Activated naive CD4-positive, alpha-beta T cell treated with anti-CD3 and anti-CD28 coated beads, Interleukin-2, amount 10 ng/mL, durations not matched to agents 7 days and 5 days (primary cell): ENCODE results near the gene COL5A1.

Experiments
- CTCF ChIA-PET: fragments of 350-600 bp; sonication (Branson Sonifier 250); formaldehyde crosslinking; loops from one replicate; lab custom pipeline; 2021; ENCODE audit warnings: antibody characterized with exemption; lab: Charles Lee
- DNase-seq: peaks from one replicate; pipeline ENCODE4 v3.0.0-alpha.2; 2020
- H3K27ac Mint-ChIP-seq: one replicate; pipeline ENCODE4 v1.8.0; 2021; ENCODE audit warnings: mild to moderate bottlenecking, moderate library complexity, mixed read lengths
- H3K27me3 Mint-ChIP-seq: one replicate; pipeline ENCODE4 v1.8.0; 2021; ENCODE audit warnings: mild to moderate bottlenecking, mixed read lengths
- H3K36me3 Mint-ChIP-seq: one replicate; pipeline ENCODE4 v1.8.0; 2021; ENCODE audit warnings: mixed read lengths
- H3K4me1 Mint-ChIP-seq: one replicate; pipeline ENCODE4 v1.8.0; 2021; ENCODE audit warnings: mixed read lengths
- H3K4me3 Mint-ChIP-seq: one replicate; pipeline ENCODE4 v1.8.0; 2021; ENCODE audit warnings: mild to moderate bottlenecking, moderate library complexity, mixed read lengths
- H3K9me3 Mint-ChIP-seq: one replicate; pipeline ENCODE4 v1.8.0; 2021; ENCODE audit warnings: mixed read lengths

The COL5A1 gene

DNA sequence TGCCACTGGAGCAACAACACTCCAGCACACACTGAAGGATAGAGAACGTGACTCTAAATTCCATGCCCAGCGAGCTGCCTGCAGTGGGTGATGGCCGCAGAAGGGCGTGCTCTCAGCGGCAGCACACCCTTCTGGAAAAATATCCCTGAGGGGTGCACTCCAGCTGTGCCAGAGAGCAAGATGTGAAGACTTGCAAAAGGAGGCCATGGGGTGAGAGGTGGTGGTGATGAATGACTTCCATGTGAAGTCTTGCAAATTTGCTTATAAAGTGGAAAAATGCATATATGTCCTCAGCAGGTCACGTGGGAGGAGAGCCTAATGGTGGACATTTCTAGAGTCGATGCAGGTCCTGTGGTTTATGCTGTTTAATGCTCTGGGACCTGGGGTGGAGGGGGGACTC is 39.8 kb upstream of the COL5A1 start:
- no peak overlapping the region for H3K4me3 Mint-ChIP-seq
- CTCF ChIA-PET = no interaction called here
- no peak for DNase-seq

DNA sequence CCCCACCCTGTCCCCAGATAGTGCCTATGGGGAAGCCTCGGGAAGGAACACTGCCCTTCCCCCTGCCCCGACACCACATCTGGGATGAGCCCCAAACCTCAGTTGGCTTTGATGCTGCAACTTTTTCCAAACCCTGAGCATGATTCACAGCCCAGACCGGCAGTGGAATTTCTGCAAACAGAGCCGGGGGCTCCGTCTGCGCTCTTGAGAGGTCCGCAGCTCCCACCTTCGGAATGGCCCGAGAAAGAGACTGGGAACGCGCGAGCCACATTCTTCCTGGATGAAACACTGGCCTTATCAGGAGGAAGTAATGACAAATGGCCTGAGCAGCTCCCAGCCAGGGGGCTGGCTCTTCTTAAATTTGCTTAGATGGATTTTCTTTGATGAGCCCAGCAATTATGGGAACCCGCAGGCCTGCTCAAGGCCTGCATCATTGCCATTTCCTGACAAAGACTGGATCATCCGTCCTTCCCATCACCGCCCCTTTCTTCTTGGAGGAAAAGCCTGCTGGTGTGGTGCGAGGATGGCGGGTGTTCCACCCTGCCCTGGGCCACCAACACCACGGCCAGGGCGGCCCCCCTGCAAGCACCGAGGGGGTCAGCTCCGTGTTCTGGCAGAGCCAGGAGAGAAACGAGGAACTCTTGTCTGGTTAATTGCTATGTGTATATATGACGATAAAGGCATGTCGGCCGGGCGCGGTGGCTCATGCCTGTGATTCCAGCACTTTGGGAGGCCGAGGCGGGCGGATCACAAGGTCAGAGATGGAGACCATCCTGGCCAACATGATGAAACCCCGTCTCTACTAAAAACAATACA is 38.8 kb upstream of the COL5A1 start:
- CTCF ChIA-PET = no interaction called here
- no peak for DNase-seq
- no peaks in the 10 kb centered on the region for H3K4me1 Mint-ChIP-seq
- H3K4me3 Mint-ChIP-seq = no peak overlapping the region
- H3K36me3 Mint-ChIP-seq = no peaks in the 10 kb centered on the region
- no peaks in the 10 kb centered on the region for H3K9me3 Mint-ChIP-seq
- H3K27ac Mint-ChIP-seq = no peak overlapping the region
- H3K27me3 Mint-ChIP-seq = no peaks in the 10 kb centered on the region

More for the DNA sequence above, 39.8 kb upstream of the COL5A1 start:
- Mint-ChIP-seq H3K36me3 (no peaks in the 10 kb centered on the region), H3K27me3 (no peaks in the 10 kb centered on the region), H3K27ac (no peak overlapping the region), H3K9me3 (no peaks in the 10 kb centered on the region), H3K4me1 (no peaks in the 10 kb centered on the region)

DNA sequence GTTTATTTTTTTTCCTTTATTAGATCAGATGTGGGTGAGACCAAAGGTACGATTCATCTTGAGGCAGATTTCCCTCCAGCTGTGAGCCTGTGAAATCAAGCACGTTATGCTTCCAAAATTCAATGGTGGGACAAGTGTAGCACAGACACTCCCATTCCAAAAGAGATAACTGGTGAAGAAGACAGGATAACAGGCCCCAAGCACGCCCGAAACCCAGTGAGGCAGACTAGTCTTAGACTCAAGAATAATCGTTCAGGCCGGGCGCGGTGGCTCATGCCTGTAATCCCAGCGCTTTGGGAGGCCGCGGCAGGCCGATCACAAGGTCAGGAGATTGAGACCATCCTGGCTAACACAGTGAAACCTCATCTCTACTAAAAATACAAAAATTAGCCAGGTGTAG is 36.8 kb upstream of the COL5A1 start:
- H3K36me3 Mint-ChIP-seq = no peaks in the 10 kb centered on the region
- no peaks in the 10 kb centered on the region for H3K4me1 Mint-ChIP-seq
- CTCF ChIA-PET = no interaction called here
- H3K9me3 Mint-ChIP-seq = no peaks in the 10 kb centered on the region
- no peak for DNase-seq
- H3K4me3 Mint-ChIP-seq = no peak overlapping the region
- no peaks in the 10 kb centered on the region for H3K27me3 Mint-ChIP-seq
- H3K27ac Mint-ChIP-seq = no peak overlapping the region

DNA sequence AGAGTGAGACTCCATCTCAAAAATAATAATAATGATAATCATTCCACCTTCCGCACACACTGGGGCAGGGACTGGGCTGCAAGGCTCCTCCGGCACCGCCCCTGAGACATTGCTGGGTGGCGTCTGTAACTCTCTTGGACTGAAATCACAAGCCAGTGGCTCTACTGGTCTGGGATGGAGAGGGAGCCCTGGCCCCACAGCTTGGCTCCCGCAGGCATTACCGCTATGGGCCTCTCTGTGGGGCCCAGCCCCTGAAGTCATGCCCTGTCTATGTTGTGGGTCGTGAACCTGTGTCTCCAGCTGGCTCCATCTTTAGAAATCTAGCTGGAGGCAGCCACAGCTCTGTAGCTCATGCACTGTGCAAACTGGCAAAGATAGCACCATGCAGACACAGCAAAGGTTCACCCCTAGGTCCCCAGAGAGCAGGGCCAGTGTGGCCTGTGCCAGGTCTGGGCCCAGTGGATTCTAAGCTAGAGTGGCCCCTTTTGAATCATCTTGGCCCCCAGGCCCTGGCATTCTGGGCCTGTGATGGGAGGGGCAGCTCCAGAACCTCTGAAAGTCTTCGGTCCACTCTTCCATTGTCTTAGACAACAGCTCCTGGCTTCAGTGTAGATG is 36.1 kb upstream of the COL5A1 start:
- CTCF ChIA-PET = no interaction called here
- H3K4me1 Mint-ChIP-seq = no peaks in the 10 kb centered on the region
- H3K27me3 Mint-ChIP-seq = no peaks in the 10 kb centered on the region
- H3K9me3 Mint-ChIP-seq = no peaks in the 10 kb centered on the region
- H3K27ac Mint-ChIP-seq = no peak overlapping the region
- no peak overlapping the region for H3K4me3 Mint-ChIP-seq
- no peak for DNase-seq
- no peaks in the 10 kb centered on the region for H3K36me3 Mint-ChIP-seq

DNA sequence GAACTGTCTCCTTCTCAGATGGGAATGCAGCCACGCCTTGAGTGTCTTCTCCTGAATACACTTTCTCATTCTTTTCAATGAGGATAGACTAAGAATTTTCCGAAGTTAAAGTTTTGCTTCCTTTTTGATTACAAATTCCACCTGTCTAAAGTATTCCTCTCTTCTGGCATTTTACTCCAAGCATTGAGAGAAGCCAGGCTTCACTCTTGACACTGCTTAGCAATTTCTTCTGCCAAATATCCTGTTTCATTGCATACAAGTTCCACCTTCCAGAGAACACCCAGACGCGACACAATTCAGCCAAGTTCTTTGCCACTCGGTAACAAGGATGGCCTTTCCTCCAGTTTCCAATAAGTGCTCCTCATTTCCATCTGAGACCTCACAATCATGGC is 35.6 kb upstream of the COL5A1 start:
- no peak for DNase-seq
- no peak overlapping the region for H3K4me3 Mint-ChIP-seq
- CTCF ChIA-PET = no interaction called here
- no peaks in the 10 kb centered on the region for H3K27me3 Mint-ChIP-seq
- H3K27ac Mint-ChIP-seq = no peak overlapping the region
- H3K9me3 Mint-ChIP-seq = no peaks in the 10 kb centered on the region
- H3K4me1 Mint-ChIP-seq = no peaks in the 10 kb centered on the region
- no peaks in the 10 kb centered on the region for H3K36me3 Mint-ChIP-seq

DNA sequence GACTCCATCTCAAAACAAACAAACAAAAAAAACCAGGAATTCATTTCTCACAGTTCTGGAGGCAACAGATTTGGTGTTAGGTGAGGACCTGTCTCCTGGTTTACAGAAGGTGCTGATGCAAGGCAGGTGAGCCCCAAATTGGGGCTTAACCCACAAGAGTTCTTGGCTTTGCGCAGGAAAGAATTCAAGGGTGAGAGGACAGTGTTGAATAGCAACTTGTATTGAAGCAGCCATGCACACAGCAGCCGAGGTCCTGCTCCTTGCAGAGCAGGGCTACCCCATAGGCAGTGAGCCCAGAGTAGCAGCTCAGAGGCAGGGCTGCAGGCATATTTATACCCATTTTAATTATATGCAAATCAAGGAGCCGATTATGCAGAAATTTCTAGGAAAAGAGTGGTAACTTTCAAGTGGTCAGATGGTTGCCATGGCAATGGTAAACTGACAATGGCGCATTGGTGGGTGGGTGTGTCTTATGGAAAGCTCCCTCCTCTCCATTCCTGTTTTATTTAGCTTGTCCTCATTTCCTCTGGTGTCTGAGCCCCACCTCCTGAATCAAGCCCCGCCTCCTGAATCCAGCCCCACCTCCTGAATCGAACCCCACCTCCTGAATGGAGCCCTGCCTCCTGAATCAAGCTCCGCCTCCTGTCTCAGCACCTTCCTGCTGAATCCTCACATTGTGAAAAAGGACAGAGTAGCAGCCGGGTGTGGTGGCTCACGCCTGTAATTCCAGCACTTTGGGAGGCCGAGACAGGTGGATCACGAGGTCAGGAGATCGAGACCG is 34.5 kb upstream of the COL5A1 start:
- Mint-ChIP-seq H3K36me3 (no peaks in the 10 kb centered on the region), H3K9me3 (peaks cover 6% of the 10 kb centered on the region), H3K4me1 (no peaks in the 10 kb centered on the region), H3K27ac (no peak overlapping the region), H3K4me3 (no peak overlapping the region), H3K27me3 (no peaks in the 10 kb centered on the region)
- CTCF ChIA-PET = no interaction called here
- no peak for DNase-seq

DNA sequence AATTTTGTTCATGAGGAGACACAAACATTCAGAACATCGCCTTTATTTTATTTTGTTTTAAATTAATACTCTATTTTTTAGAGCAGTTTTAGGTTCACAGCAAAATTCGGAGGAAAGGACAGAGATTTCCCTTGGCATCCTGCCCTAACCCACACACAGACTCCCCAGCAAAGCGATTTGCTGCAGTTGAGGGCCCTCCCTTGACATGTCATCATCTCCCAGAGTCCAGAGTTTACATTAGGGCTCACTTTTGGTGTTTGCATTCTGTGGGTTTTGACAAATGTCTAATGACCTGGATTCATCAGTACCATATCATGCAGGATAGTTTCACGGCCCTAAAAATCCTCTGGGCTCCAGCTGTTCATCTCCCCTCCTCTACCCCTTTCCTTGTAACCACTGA is 33.6 kb upstream of the COL5A1 start:
- DNase-seq = no peak
- no peak overlapping the region for H3K27ac Mint-ChIP-seq
- H3K4me1 Mint-ChIP-seq = no peaks in the 10 kb centered on the region
- H3K27me3 Mint-ChIP-seq = no peaks in the 10 kb centered on the region
- H3K9me3 Mint-ChIP-seq = peaks cover 9% of the 10 kb centered on the region
- no peak overlapping the region for H3K4me3 Mint-ChIP-seq
- no peaks in the 10 kb centered on the region for H3K36me3 Mint-ChIP-seq
- CTCF ChIA-PET = no interaction called here

DNA sequence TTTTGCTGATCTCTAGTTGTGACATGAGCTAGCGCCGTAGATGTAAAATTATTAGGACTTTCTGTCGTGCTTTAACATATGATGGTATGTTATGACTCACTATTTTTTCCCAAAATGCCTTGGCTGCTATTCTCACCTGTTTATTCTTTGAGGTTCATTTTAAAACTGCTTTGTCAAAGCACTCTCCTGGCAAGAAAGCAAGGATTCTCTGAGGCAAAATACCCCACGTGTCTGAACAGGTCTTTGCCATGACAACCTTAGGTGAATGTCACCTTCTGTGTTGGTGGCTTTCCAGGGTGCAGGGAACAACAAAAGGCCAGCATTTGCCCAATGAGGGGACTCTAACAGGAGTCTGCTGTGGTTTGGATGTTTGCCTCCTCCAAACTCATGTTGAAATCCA is 30.6 kb upstream of the COL5A1 start:
- Mint-ChIP-seq H3K36me3 (no peaks in the 10 kb centered on the region), H3K9me3 (peaks cover 9% of the 10 kb centered on the region), H3K4me1 (no peaks in the 10 kb centered on the region), H3K4me3 (no peak overlapping the region), H3K27me3 (no peaks in the 10 kb centered on the region), H3K27ac (no peak overlapping the region)
- no peak for DNase-seq
- CTCF ChIA-PET = no interaction called here

DNA sequence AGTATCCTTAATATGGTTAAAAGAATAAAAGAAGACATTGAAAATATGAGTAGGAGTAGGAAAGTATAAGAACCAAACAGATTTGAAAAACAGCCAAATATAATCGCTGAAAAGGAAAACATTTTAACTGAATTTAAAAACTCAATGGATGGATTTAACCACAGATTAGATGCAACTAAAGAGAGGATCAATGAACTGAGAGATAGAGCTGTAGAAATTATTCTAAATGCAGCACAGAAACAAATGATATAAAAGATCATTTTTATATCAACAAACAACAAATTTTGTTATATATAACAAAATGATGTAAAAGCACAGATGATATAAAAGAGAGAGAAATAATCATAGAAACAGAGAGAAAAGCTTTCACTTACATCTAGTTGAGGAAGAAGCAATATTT is 29.3 kb upstream of the COL5A1 start:
- CTCF ChIA-PET = no interaction called here
- Mint-ChIP-seq H3K9me3 (peaks cover 9% of the 10 kb centered on the region), H3K4me3 (no peak overlapping the region), H3K27me3 (no peaks in the 10 kb centered on the region), H3K27ac (no peak overlapping the region), H3K36me3 (no peaks in the 10 kb centered on the region), H3K4me1 (no peaks in the 10 kb centered on the region)
- no peak for DNase-seq

DNA sequence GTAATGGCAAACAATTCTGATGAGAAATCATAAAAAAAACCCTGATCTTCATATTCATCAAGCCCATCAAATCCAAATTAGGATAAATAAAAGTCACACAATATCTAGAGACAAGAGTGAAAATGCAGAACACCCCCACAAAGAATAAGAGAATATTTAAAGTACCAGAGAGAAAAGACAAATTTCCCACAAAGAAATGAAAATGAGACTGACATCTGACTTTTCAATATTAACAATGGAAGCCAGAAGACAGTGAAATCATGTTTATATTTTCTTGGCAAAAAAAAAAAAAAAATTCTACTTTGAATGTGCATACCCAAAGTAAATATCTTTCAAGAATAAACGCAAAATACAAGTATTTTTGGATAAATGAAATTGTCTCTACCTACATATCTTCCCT is 28.9 kb upstream of the COL5A1 start:
- CTCF ChIA-PET = no interaction called here
- H3K9me3 Mint-ChIP-seq = peaks cover 9% of the 10 kb centered on the region
- no peak overlapping the region for H3K4me3 Mint-ChIP-seq
- H3K4me1 Mint-ChIP-seq = no peaks in the 10 kb centered on the region
- no peaks in the 10 kb centered on the region for H3K36me3 Mint-ChIP-seq
- H3K27me3 Mint-ChIP-seq = no peaks in the 10 kb centered on the region
- no peak for DNase-seq
- H3K27ac Mint-ChIP-seq = no peak overlapping the region

DNA sequence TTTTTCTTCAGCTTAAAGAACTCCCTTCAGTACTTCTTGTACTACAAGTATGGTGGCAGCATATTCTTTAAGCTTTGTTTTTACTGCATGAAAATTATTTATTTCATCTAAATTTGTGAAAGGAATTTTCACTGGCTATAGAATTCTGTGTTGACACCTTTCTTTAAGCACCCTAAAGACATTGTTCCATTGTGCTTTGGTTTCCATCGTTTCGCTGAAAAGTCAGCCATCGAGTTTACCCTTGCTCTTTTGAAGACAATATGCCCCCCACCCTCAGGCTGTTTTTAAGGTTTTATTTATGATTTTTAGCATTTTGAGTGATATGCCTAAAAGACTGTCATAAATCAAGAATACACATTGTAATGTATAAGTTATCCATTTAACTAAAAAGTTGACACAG is 27.3 kb upstream of the COL5A1 start:
- DNase-seq = no peak
- no peaks in the 10 kb centered on the region for H3K4me1 Mint-ChIP-seq
- peaks cover 9% of the 10 kb centered on the region for H3K9me3 Mint-ChIP-seq
- CTCF ChIA-PET = no interaction called here
- H3K27me3 Mint-ChIP-seq = no peaks in the 10 kb centered on the region
- H3K27ac Mint-ChIP-seq = no peak overlapping the region
- no peaks in the 10 kb centered on the region for H3K36me3 Mint-ChIP-seq
- no peak overlapping the region for H3K4me3 Mint-ChIP-seq

DNA sequence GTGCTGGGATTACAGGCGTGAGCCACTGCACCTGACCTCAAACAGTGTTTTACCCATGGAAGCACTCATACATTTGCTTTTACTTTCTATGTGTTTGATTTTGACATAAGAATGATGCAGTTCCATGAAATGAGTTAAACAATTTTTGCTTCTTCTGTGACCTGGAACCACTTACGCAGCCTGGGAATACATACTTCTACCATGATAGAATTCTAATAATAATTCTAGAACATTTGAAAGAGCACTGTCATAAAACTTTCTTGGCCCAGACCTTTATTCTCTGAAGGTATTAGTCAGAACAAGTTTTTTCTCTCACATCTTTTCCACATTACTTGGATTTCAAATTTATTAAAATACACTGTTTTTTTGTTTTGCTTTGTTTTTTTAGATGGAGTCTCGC is 25.3 kb upstream of the COL5A1 start:
- peaks cover 8% of the 10 kb centered on the region for H3K9me3 Mint-ChIP-seq
- H3K4me3 Mint-ChIP-seq = no peak overlapping the region
- no peak overlapping the region for H3K27ac Mint-ChIP-seq
- no peak for DNase-seq
- no peaks in the 10 kb centered on the region for H3K4me1 Mint-ChIP-seq
- CTCF ChIA-PET = no interaction called here
- no peaks in the 10 kb centered on the region for H3K36me3 Mint-ChIP-seq
- no peaks in the 10 kb centered on the region for H3K27me3 Mint-ChIP-seq

DNA sequence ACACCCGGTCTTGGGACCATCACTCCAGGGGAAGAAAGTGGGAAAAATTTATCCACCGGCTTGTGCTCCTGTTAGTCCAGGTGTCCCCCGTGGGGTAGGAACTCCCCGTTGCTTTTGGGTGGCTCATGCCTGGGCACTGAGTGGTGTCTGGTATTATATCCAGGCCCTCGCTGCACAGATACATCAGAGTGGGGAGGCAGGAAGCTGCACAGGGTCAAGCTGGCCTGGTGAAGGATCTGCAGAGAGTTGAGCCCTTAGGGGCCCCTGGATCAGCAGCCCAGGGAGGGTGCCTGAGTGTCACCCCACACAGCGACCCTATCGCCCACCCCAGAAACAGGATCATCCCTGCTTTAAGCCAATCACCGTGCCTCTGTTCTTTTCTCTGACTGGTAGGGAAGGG is 24.4 kb upstream of the COL5A1 start:
- CTCF ChIA-PET = no interaction called here
- Mint-ChIP-seq H3K4me1 (no peaks in the 10 kb centered on the region), H3K36me3 (no peaks in the 10 kb centered on the region), H3K9me3 (peaks cover 2% of the 10 kb centered on the region), H3K27ac (no peak overlapping the region), H3K4me3 (no peak overlapping the region), H3K27me3 (no peaks in the 10 kb centered on the region)
- no peak for DNase-seq

DNA sequence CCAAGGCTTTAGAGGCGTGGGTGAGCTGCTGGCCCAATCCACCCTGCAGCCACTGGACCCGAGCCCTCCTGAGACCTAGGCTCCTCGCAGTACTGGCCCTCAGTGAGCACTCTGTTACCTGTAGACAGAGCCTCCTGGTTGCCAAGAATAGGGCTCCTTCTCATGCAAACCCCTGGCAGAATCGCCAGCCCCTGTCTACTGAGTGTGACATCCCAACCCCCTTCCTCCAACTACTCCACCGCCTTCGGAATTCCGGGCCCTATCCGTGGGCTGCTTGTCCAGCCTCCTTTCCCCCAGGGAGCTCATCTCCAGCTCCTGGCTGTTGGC is 23.8 kb upstream of the COL5A1 start:
- no peaks in the 10 kb centered on the region for H3K27me3 Mint-ChIP-seq
- CTCF ChIA-PET = no interaction called here
- DNase-seq = no peak
- no peaks in the 10 kb centered on the region for H3K4me1 Mint-ChIP-seq
- no peak overlapping the region for H3K27ac Mint-ChIP-seq
- no peaks in the 10 kb centered on the region for H3K9me3 Mint-ChIP-seq
- no peaks in the 10 kb centered on the region for H3K36me3 Mint-ChIP-seq
- no peak overlapping the region for H3K4me3 Mint-ChIP-seq
